PC-3 (cell line): ENCODE measurements around the gene PIM1. TPM values are rescaled to one million over a fixed set of nuclear protein-coding genes. Genes with fewer than 3 reads are reported as not detected.
A peak's percentile ranks its signal among the peaks of the same experiment; 100 is the strongest.

ENCODE experiments used
- ATAC-seq: fragments of 200-7000 bp; cut with Tn5 transposase; 2 replicates; pipeline ENCODE4 v1.9.1; 2020; ENCODE audit warnings: mild to moderate bottlenecking, moderate library complexity
- BruUV-seq: library from RNA; stranded (reverse); fragments of 400-500 nt; replicated peaks from 2 replicates; lab custom pipeline; 2021; lab: Mats Ljungman, UMichigan
- CTCF ChIA-PET: fragments of 300-600 bp; sonication (Branson Sonifier 250); formaldehyde crosslinking; loops from one replicate; lab custom pipeline; 2022; ENCODE audit warnings: antibody characterized with exemption; lab: Charles Lee
- POLR2A ChIA-PET: fragments of 300-600 bp; sonication (Branson Sonifier 250); formaldehyde crosslinking; loops from one replicate; lab custom pipeline; 2022; ENCODE audit warnings: antibody characterized with exemption; ENCODE audit not compliant: unreplicated experiment; lab: Charles Lee
- DNase-seq: peaks from one replicate; pipeline ENCODE4 v3.0.0-alpha.2; 2015
- H2AFZ ChIP-seq: fragments of 300-600 bp; sonication (generic); 2 replicates; pipeline ENCODE4 v1.6.0; 2016; ENCODE audit warnings: antibody characterized with exemption, low read length
- H3F3A ChIP-seq: fragments of 300-600 bp; sonication (generic); one replicate; pipeline ENCODE4 v1.6.0; 2017; ENCODE audit warnings: antibody characterized with exemption, low read length, control low read depth, mild to moderate bottlenecking; ENCODE audit not compliant: unreplicated experiment
- H3K27ac ChIP-seq: fragments of 300-600 bp; sonication (generic); 2 replicates; pipeline ENCODE4 v1.5.1; 2016; ENCODE audit warnings: mild to moderate bottlenecking, low read length
- H3K27me3 ChIP-seq: fragments of 300-600 bp; sonication (generic); 2 replicates; pipeline ENCODE4 v1.6.1; 2016; ENCODE audit warnings: low read length, mixed read lengths
- H3K36me3 ChIP-seq: fragments of 300-600 bp; sonication (generic); 2 replicates; pipeline ENCODE4 v1.6.1; 2016; ENCODE audit warnings: low read depth, mixed run types, low read length, mixed read lengths
- H3K4me1 ChIP-seq: fragments of 300-600 bp; sonication (generic); 2 replicates; pipeline ENCODE4 v1.5.1; 2016; ENCODE audit warnings: low read length; ENCODE audit not compliant: insufficient read depth
- H3K4me2 ChIP-seq: fragments of 300-600 bp; sonication (generic); 2 replicates; pipeline ENCODE4 v1.6.0; 2016; ENCODE audit warnings: low read length
- H3K4me3 ChIP-seq: fragments of 300-600 bp; sonication (generic); 2 replicates; pipeline ENCODE4 v1.5.1; 2016; ENCODE audit warnings: mild to moderate bottlenecking, low read length, mixed read lengths
- H3K79me2 ChIP-seq: fragments of 300-600 bp; sonication (generic); 2 replicates; pipeline ENCODE4 v1.6.1; 2017; ENCODE audit warnings: low read length, mixed read lengths
- H3K9ac ChIP-seq: fragments of 300-600 bp; sonication (generic); 2 replicates; pipeline ENCODE4 v1.6.0; 2016; ENCODE audit warnings: mild to moderate bottlenecking, low read length
- H3K9me2 ChIP-seq: fragments of 300-600 bp; sonication (generic); replicated peaks from 2 replicates; pipeline ENCODE4 v1.6.1; 2016; ENCODE audit warnings: mixed run types, low read length, mixed read lengths
- H3K9me3 ChIP-seq: fragments of 300-600 bp; sonication (generic); 2 replicates; pipeline ENCODE4 v1.6.1; 2016; ENCODE audit warnings: low read length, mixed read lengths
- H4K20me1 ChIP-seq: fragments of 300-600 bp; sonication (generic); 2 replicates; pipeline ENCODE4 v1.6.1; 2016; ENCODE audit warnings: low read length, mixed read lengths
- EZH2 ChIP-seq: fragments of 300-600 bp; sonication (generic); IDR thresholded peaks from one replicate; pipeline ENCODE4 v1.6.1; 2017; ENCODE audit warnings: antibody characterized with exemption, mild to moderate bottlenecking, low read length; ENCODE audit not compliant: unreplicated experiment
- EZH2phosphoT487 ChIP-seq: fragments of 300-600 bp; sonication (generic); IDR thresholded peaks from 2 replicates; pipeline ENCODE4 v1.6.1; 2018; ENCODE audit warnings: mild to moderate bottlenecking, antibody characterized with exemption, low read length, borderline replicate concordance
- intact Hi-C: fragments of 100-400 bp; cut with micrococcal nuclease; formaldehyde crosslinking; loops from 2 replicates; pipeline ENCODE4 v1.9.0; 2023
- total RNA-seq: library from RNA; depleted of rRNA; stranded (reverse); fragments of >200 nt; gene quantifications from 2 replicates; pipeline ENCODE4 v1.2.3, GENCODE V29; 2014
- TF ChIP-seq, protein P1 (sequence below): fragments of 300-600 bp; sonication (generic); conservative IDR thresholded peaks from 2 replicates; pipeline ENCODE4 v1.5.1; 2017; ENCODE audit warnings: antibody characterized with exemption, low read depth, mild to moderate bottlenecking, low read length

PIM1 gene
- total RNA-seq, 1 experiment from 2014 or later = 74.1 TPM

DNA sequence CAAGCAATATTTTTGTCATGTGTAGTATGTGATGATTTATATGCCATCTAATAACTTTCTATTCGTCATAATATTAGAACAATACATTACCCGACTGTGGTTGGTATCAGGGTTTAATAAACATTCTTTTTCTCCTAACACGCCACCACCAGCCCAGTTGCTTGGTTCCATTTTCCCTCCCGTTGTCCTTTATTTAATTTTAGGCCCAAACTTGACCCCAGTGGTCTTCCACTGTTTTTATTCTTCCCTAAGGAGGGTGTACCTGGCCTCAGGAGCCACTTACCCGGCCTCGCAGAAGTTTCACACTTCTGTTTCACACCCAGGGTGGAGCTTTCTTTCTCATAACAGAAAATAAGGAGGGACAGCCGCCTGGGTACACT is 33.1 kb upstream of the PIM1 start:
- Histone ChIP-seq H3K9ac (peak overlapping the region; percentile 82), H3K79me2 (no peaks in the 10 kb centered on the region), H3K4me3 (peak overlapping the region; percentile 9; the same call in 1 of the 2 replicates), H4K20me1 (no peaks in the 10 kb centered on the region), H3K9me3 (no peaks in the 10 kb centered on the region), H3F3A (peaks cover 3% of the 10 kb centered on the region), H3K27ac (peak overlapping the region; percentile 99), H3K36me3 (no peaks in the 10 kb centered on the region), H2AFZ (0 out of 2 replicates have a peak overlapping the region, but pooled peaks have one; percentile 35), H3K9me2 (no peaks in the 10 kb centered on the region), H3K27me3 (no peaks in the 10 kb centered on the region), H3K4me2 (peak overlapping the region; percentile 88), H3K4me1 (peaks cover 67% of the 10 kb centered on the region)
- TF ChIP-seq EZH2 (no peak), EZH2phosphoT487 (no peak)
- TF ChIP-seq, protein P1, sequence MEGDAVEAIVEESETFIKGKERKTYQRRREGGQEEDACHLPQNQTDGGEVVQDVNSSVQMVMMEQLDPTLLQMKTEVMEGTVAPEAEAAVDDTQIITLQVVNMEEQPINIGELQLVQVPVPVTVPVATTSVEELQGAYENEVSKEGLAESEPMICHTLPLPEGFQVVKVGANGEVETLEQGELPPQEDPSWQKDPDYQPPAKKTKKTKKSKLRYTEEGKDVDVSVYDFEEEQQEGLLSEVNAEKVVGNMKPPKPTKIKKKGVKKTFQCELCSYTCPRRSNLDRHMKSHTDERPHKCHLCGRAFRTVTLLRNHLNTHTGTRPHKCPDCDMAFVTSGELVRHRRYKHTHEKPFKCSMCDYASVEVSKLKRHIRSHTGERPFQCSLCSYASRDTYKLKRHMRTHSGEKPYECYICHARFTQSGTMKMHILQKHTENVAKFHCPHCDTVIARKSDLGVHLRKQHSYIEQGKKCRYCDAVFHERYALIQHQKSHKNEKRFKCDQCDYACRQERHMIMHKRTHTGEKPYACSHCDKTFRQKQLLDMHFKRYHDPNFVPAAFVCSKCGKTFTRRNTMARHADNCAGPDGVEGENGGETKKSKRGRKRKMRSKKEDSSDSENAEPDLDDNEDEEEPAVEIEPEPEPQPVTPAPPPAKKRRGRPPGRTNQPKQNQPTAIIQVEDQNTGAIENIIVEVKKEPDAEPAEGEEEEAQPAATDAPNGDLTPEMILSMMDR = no peak
- no TSS peak for BruUV-seq
- ChIA-PET CTCF (interaction anchor here (0.8 to 1.2 kb wide), 3 partner anchors 34 to 119 kb away, joined by 3 to 8 read pairs (median 5); no protein-coding TSS in a partner anchor), POLR2A (interaction anchor here (0.6 to 0.7 kb wide), 5 partner anchors 27 to 907 kb away, joined by 4 to 23 read pairs (median 7); no protein-coding TSS in a partner anchor)
- ATAC-seq (no peak), DNase-seq (no peak)
- intact Hi-C loops = loop anchor here (1.0 kb wide), 1 partner anchor 34 kb away; no protein-coding TSS in a partner anchor

- no peaks in the 10 kb centered on the region for H3K9me3 ChIP-seq
- TSS peak; percentile 57 for BruUV-seq
- H3K4me3 ChIP-seq = peak overlapping the region; percentile 37; the same call in 1 of the 2 replicates
- ChIA-PET CTCF (interaction anchor here (0.8 to 1.2 kb wide), 3 partner anchors 34 to 120 kb away, joined by 3 to 8 read pairs (median 5); no protein-coding TSS in a partner anchor), POLR2A (interaction anchor here (0.5 to 0.7 kb wide), 5 partner anchors 26 to 35 kb away, joined by 3 to 7 read pairs (median 4); no protein-coding TSS in a partner anchor)
- no peaks in the 10 kb centered on the region for H3K36me3 ChIP-seq
- H3K4me2 ChIP-seq = peak overlapping the region; percentile 88
- no peaks in the 10 kb centered on the region for H4K20me1 ChIP-seq
- ATAC-seq (peak; percentile 61), DNase-seq (peak; percentile 98)
- H2AFZ ChIP-seq = peak overlapping the region; percentile 35
- H3F3A ChIP-seq = peaks cover 3% of the 10 kb centered on the region
- H3K27ac ChIP-seq = peak overlapping the region; percentile 99
- H3K4me1 ChIP-seq = peaks cover 69% of the 10 kb centered on the region
- peak overlapping the region; percentile 82 for H3K9ac ChIP-seq
- intact Hi-C loops = loop anchor here (1.0 kb wide), 1 partner anchor 34 kb away; no protein-coding TSS in a partner anchor
- TF ChIP-seq EZH2 (no peak), EZH2phosphoT487 (no peak)
- TF ChIP-seq, protein P1 = no peak
- H3K9me2 ChIP-seq = no peaks in the 10 kb centered on the region
- H3K79me2 ChIP-seq = no peaks in the 10 kb centered on the region
- no peaks in the 10 kb centered on the region for H3K27me3 ChIP-seq
Observed at GRCh38 chr6:37137201-37138090, 32.5 kb upstream of the PIM1 start.
